Vagina (tissue), 2 donors: ENCODE measurements around the gene LRMDA. TPM values are rescaled to one million over a fixed set of nuclear protein-coding genes. Genes with fewer than 3 reads are reported as not detected.

Experiments used
- DNase-seq, 2 donors: peaks; one replicate each; pipeline ENCODE4 v3.0.0-alpha.2; 2017; ENCODE audit errors: extremely low spot score in 2 of 2
- H3K27ac ChIP-seq: fragments of 200-600 bp; sonication (generic); one replicate; pipeline ENCODE4 v1.5.1; 2019
- H3K27me3 ChIP-seq: fragments of 200-600 bp; sonication (generic); one replicate; pipeline ENCODE4 v1.5.1; 2019
- H3K36me3 ChIP-seq, 2 donors: fragments of 200-600 bp; sonication (generic); one replicate each; pipeline ENCODE4 v1.5.1; 2017 to 2019
- H3K4me1 ChIP-seq: fragments of 200-600 bp; sonication (generic); one replicate; pipeline ENCODE4 v1.5.1; 2019
- H3K4me3 ChIP-seq, 2 donors: fragments of 200-600 bp; sonication (generic); 1 replicate in 1 of 2; 2 replicates in 1 of 2; pipeline ENCODE4 v1.5.1; 2016 to 2019
- H3K9me3 ChIP-seq: fragments of 200-600 bp; sonication (generic); one replicate; pipeline ENCODE4 v1.5.1; 2019
- POLR2A ChIP-seq, 2 donors: fragments of 450-650 bp; IDR thresholded peaks; one replicate each; pipeline ENCODE4 v1.6.1; 2017; ENCODE audit warnings: antibody characterized with exemption in 2 of 2, mild to moderate bottlenecking in 2 of 2, moderate library complexity in 2 of 2
- POLR2AphosphoS5 ChIP-seq, 2 donors: sonication (generic); formaldehyde crosslinking; IDR thresholded peaks; one replicate each; pipeline ENCODE4 v1.9.0; 2017; ENCODE audit warnings: antibody characterized with exemption in 2 of 2, mild to moderate bottlenecking in 2 of 2, low read depth in 1 of 2; ENCODE audit not compliant: insufficient read depth in 1 of 2
- intact Hi-C: fragments of 100-400 bp; cut with DNase I; formaldehyde crosslinking; loops from one replicate; pipeline ENCODE4 v1.15.1; 2023
- total RNA-seq: library from RNA; depleted of rRNA; stranded (reverse); fragments of >200 nt; gene quantifications from one replicate; pipeline ENCODE4 v1.2.3, GENCODE V29; 2016
- TF ChIP-seq, protein P1 (sequence below), 3 experiments: fragments of 450-650 bp in 2 of 3; fragments of 200-600 bp in 1 of 3; sonication (generic) in 1 of 3; IDR thresholded peaks; one replicate each; pipeline ENCODE4 v1.5.1; 2017 to 2019; ENCODE audit warnings: antibody characterized with exemption in 3 of 3, mild to moderate bottlenecking in 2 of 3, moderate library complexity in 2 of 3

LRMDA gene
- total RNA-seq, 1 donor from 2014 or later: 22.6 TPM

DNA sequence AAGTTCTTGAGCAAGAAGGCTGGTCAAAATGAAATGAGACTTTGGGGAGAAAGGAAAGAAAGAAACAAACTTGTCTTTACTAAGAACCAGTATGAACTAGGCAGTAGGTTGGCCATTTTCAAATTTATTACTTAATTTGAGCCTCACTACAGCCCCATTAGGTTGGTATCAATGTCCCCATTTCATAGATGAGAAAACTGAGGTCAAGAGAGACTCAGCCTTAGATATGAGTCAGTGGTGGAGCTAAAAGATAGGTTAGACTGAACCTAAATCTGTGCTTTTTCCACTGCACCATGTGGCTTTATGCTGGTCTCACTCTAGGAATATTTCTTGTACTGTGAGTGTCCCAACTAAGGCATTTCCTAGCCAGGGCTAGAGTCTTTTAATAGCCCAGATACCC is 38.7 kb upstream of the LRMDA start:
- Histone ChIP-seq H3K27ac (no peak overlapping the region), H3K27me3 (no peaks in the 10 kb centered on the region), H3K9me3 (no peaks in the 10 kb centered on the region), H3K4me3 (no peak overlapping the region), H3K4me1 (peaks cover 6% of the 10 kb centered on the region), H3K36me3 (no peaks in the 10 kb centered on the region)
- intact Hi-C loops: loop anchor here (10.0 kb wide), 4 partner anchors 98 to 1612 kb away; no protein-coding TSS in a partner anchor
- no peak for DNase-seq
- TF ChIP-seq POLR2A (IDR thresholded peaks at IDR 0.05) (no peak), POLR2AphosphoS5 (IDR thresholded peaks at IDR 0.05; ENCODE audit: insufficient read depth in 1 of 2, low read depth in 1 of 2) (no peak)
- TF ChIP-seq, protein P1, sequence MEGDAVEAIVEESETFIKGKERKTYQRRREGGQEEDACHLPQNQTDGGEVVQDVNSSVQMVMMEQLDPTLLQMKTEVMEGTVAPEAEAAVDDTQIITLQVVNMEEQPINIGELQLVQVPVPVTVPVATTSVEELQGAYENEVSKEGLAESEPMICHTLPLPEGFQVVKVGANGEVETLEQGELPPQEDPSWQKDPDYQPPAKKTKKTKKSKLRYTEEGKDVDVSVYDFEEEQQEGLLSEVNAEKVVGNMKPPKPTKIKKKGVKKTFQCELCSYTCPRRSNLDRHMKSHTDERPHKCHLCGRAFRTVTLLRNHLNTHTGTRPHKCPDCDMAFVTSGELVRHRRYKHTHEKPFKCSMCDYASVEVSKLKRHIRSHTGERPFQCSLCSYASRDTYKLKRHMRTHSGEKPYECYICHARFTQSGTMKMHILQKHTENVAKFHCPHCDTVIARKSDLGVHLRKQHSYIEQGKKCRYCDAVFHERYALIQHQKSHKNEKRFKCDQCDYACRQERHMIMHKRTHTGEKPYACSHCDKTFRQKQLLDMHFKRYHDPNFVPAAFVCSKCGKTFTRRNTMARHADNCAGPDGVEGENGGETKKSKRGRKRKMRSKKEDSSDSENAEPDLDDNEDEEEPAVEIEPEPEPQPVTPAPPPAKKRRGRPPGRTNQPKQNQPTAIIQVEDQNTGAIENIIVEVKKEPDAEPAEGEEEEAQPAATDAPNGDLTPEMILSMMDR (IDR thresholded peaks at IDR 0.05): no peak

DNA sequence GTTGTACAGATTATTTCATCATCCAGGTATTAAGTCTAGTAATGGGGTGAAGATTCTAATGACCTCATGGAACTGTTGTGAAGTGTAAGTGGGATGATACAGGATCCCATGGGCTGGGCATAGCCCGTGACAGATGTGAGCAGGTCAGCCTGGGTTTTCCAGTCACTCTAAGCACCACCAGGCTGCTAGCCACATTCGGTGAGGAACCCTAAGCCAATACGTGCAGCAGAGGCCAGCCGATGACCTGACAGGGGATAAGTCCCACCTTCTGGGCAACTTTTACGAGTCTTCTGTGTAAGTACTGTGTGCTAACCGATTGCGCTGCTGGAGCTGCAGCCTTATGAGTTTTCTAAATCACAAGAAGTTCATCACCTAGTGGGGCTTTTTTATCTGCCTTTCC is 37.2 kb upstream of the LRMDA start:
- DNase-seq: no peak
- Histone ChIP-seq H3K27ac (no peak overlapping the region), H3K9me3 (no peaks in the 10 kb centered on the region), H3K4me1 (peaks cover 12% of the 10 kb centered on the region), H3K36me3 (peaks cover 0 to 8% of the 10 kb centered on the region in 2 donors), H3K4me3 (no peak overlapping the region), H3K27me3 (no peaks in the 10 kb centered on the region)
- TF ChIP-seq POLR2AphosphoS5 (IDR thresholded peaks at IDR 0.05; ENCODE audit: insufficient read depth in 1 of 2, low read depth in 1 of 2): no peak
- no peak for TF ChIP-seq POLR2A (IDR thresholded peaks at IDR 0.05)
- TF ChIP-seq, protein P1 (IDR thresholded peaks at IDR 0.05): no peak
- intact Hi-C loops: loop anchor here (10.0 kb wide), 4 partner anchors 99 to 1611 kb away; no protein-coding TSS in a partner anchor

DNA sequence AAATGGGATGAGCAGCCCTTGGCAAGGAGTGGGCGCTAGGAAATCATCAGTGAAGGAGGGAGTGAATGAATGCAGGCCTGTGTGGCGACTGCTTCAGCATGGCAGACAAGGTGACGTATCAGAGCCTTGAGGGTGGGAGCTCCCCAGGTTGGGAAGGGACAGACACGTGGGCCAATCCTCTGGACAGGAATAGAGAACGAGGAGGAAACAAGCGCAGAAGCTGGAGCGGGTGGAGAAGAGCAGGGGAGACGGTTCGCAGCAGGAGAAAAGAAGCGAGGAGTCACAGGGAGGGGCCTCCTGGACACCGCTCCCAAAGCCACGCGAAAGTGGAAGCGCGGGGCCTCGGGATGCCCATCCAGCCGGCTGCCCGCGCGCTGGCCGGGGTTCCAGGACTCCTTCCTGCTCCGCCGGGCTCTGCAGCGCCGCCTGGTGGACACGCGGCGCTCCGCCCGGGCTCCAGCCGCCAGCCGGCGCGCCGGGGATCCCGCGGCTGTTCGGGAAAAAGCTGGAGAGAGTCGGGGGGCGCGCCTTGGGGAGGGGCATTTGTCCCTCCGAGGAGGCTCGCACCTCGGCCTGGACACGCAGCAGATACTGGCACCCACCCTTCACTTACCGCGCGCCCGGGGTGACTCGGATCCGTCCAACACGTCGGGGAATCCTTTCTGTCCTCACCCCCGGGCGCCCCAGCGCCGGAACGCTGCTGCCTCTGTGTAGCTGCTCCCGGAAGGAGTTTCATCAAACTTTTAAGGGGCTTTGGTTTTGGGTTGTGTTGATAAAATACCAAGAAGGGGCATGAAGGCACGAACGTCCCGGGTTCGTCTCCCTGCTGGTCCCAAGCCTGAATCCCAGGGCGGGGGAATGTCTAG is 36.1 kb upstream of the LRMDA start:
- Histone ChIP-seq H3K27me3 (no peaks in the 10 kb centered on the region), H3K9me3 (no peaks in the 10 kb centered on the region), H3K27ac (peak overlapping the region; percentile 99), H3K36me3 (peaks cover 0 to 12% of the 10 kb centered on the region in 2 donors), H3K4me3 (peak overlapping the region; percentile 62 to 99), H3K4me1 (peaks cover 18% of the 10 kb centered on the region)
- DNase-seq: no peak
- TF ChIP-seq POLR2AphosphoS5 (IDR thresholded peaks at IDR 0.05; ENCODE audit: insufficient read depth in 1 of 2, low read depth in 1 of 2) (peak in 1 of 2 donors; percentile 51), POLR2A (IDR thresholded peaks at IDR 0.05) (no peak)
- TF ChIP-seq, protein P1 (IDR thresholded peaks at IDR 0.05): peak; percentile 84 to 92 (median 85)
- intact Hi-C loops: loop anchor here (5.0 to 10.0 kb wide), 6 partner anchors 100 to 1610 kb away; no protein-coding TSS in a partner anchor

DNA sequence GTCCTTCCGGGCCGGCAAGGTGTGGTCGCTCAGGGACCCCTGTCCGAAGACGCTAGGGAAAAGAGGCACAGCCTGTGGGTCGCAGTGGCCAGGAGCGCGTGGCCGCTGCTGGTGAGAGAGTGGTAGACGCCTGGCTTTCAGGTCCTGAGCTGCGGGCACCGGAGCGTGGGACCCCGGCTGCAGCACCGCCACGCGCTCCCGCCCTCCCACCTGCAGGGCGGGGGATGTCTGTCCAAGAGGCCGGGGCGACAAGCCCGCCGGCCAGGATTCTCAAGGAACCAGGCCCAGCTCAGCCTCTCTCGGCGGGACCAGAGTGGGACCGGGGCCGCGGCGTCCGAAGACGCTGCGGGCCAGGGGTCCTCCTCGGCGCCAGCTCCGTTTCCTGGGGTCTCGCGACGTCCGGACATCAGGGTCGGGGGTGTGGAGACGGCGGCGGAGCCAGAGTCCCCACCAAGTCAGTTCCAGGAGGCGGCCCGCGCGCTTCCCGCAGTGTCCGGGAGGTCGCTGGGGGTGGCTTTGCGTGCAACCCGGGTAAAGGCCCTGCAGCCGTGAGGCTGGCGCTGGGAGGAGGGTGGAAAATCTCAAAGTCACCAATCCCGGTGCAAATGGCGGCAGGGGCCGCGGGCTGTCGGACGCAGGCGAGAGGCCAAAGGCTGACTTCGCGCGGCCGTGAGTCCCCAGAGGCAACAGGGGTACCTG is 35.3 kb upstream of the LRMDA start:
- Histone ChIP-seq H3K9me3 (no peaks in the 10 kb centered on the region), H3K36me3 (peaks cover 0 to 12% of the 10 kb centered on the region in 2 donors), H3K27me3 (no peaks in the 10 kb centered on the region), H3K4me3 (peak overlapping the region; percentile 62 to 99), H3K27ac (peak overlapping the region; percentile 99), H3K4me1 (peaks cover 18% of the 10 kb centered on the region)
- TF ChIP-seq POLR2AphosphoS5 (IDR thresholded peaks at IDR 0.05; ENCODE audit: insufficient read depth in 1 of 2, low read depth in 1 of 2): peak in 1 of 2 donors; percentile 30
- no peak for TF ChIP-seq POLR2A (IDR thresholded peaks at IDR 0.05)
- TF ChIP-seq, protein P1 (IDR thresholded peaks at IDR 0.05): no peak
- no peak for DNase-seq
- intact Hi-C loops: loop anchor here (5.0 to 10.0 kb wide), 6 partner anchors 101 to 1609 kb away; no protein-coding TSS in a partner anchor
